HG03039 (cell line): ENCODE results near the gene GGNBP2.
"Not testable (repeated sequence)": the region's sequence is repeated elsewhere in the genome, so short reads cannot be mapped to it uniquely, and the experiment has no call there.

Experiments used
- ATAC-seq: cut with Tn5 transposase; IDR thresholded peaks from one replicate; pipeline ENCODE4 v1.9.1; 2021; ENCODE audit warnings: mild to moderate bottlenecking, moderate library complexity; ENCODE audit not compliant: unreplicated experiment

GGNBP2 gene

GRCh38 chr17:36600465-36600864 lies 55.7 kb downstream of the GGNBP2 start:
- ATAC-seq, result no peak

GRCh38 chr17:36600936-36601302 lies 56.2 kb downstream of the GGNBP2 start:
- no peak for ATAC-seq

- ATAC-seq, result peak; percentile 85
Observed at GRCh38 chr17:36601303-36602029, 56.7 kb downstream of the GGNBP2 start, which contains the start of gene MRM1. Gene MRM1, plus strand, starts transcription at chr17:36601583. Its CDS starts 228 bp downstream, at chr17:36601811.

DNA sequence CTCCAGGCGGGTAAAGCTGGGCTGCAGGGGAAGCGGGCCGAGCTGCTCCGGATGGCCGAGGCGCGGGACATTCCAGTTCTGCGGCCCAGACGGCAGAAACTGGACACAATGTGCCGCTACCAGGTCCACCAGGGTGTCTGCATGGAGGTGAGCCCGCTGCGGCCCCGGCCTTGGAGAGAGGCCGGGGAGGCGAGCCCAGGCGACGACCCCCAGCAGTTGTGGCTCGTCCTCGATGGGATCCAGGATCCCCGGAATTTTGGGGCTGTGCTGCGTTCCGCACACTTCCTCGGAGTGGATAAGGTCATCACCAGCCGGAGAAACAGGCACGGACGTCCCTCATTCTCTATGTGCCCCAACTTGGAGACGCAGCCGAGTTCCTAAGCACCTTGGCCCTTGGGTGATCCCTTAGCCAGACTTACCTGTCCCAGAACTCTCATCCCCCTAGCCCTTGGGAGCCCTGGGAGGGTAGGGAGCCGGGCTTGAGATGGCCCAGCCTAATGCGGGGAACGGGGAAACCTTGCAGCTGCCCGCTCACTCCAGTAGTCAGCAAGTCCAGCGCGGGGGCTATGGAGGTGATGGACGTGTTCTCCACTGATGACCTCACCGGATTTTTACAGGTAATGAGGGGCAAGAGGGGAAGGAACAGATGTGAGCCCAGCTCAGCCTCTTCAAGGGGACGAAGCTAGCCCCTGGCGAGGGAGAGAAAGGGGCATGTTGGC lies 57.5 kb downstream of the GGNBP2 start:
- no peak for ATAC-seq

GRCh38 chr17:36602924-36603384 lies 58.2 kb downstream of the GGNBP2 start:
- ATAC-seq, result no peak

DNA sequence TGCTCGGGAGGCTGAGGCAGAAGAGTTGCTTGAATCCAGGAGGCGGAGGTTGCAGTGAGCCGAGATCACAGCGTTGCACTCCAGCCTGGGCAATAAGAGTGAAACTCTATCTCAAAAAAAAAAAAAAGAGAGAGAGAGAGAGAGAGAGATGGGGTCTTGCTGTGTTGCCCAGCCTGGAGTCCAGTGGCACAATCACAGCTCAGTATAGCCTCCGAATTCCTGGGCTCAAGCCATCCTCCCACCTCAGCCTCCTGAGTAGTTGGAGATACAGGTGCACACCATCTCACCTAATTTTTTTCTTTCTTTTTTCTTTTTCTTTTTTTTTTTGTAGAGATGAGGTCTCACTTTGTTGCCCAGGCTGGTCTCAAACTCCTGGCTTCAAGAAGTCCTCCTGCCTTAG lies 60.3 kb downstream of the GGNBP2 start:
- not testable (repeated sequence) for ATAC-seq

GRCh38 chr17:36608280-36608679 lies 63.6 kb downstream of the GGNBP2 start:
- ATAC-seq, result no peak

GRCh38 chr17:36608794-36609497 lies 64.2 kb downstream of the GGNBP2 start:
- no peak for ATAC-seq

DNA sequence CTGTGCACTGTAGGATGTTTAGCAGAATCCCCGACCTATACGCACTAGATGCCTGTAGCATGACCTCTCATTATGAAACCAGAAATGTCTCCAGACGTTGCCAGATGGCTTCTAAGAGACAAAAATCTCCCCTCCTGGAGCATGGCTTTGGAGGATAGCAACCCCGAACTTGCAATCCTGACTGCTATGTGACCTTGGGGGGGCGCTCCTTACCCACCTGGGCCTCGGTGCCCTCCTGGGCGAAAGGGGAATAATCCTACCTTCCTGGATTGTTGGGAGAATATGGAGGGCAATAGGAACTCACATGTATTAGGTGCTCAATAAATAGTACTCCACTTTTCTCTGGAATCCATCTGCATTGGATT lies 64.8 kb downstream of the GGNBP2 start:
- ATAC-seq, result no peak

DNA sequence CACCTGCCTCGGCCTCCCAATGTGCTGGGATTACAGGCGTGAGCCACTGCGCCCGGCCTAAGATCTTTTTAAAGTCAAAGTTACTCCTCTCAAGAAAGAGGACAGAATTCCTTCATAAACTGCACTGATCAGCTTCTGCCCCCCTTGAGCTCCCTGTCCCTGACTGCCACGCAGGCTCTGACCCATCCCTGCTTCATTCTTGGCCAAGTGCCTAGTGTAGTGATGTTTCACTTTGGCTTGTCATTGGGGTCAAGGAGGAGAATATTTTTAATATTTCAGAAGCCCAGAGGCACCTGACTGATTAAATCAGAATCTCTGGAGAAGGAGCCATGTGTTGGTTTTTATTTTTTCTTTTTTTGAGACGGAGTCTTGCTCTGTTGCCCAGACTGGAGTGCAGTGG lies 65.8 kb downstream of the GGNBP2 start:
- no peak for ATAC-seq

GRCh38 chr17:36611345-36612072 lies 66.8 kb downstream of the GGNBP2 start:
- no peak for ATAC-seq

GRCh38 chr17:36612323-36612722 lies 67.6 kb downstream of the GGNBP2 start:
- ATAC-seq, result no peak

- no peak for ATAC-seq
Observed at GRCh38 chr17:36613155-36613554, 68.4 kb downstream of the GGNBP2 start.

DNA sequence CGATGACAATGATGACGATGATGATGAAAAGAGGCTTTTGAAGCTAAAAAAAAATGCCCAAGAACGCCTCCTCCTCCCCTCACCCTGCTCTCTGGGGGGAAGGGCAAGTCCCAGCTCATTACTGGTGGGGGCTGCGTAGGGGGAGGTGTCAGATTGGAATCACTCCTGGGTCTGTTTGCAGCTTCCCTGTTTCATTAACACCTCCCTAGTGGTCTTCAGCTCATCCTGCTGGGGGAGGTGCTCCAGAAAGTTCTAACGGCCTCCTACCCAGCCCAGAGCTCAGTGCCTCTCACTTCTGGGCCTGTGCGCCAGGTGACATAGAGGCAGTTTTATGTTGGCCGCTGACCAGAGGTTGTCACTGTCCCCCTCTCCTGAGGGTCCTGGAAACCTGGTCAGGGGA lies 69.4 kb downstream of the GGNBP2 start:
- no peak for ATAC-seq

- ATAC-seq, result no peak
Observed at GRCh38 chr17:36614933-36615332, 70.2 kb downstream of the GGNBP2 start.

- no peak for ATAC-seq
Observed at GRCh38 chr17:36616061-36617029, 71.6 kb downstream of the GGNBP2 start.

GRCh38 chr17:36617773-36618172 lies 73.1 kb downstream of the GGNBP2 start:
- no peak for ATAC-seq

DNA sequence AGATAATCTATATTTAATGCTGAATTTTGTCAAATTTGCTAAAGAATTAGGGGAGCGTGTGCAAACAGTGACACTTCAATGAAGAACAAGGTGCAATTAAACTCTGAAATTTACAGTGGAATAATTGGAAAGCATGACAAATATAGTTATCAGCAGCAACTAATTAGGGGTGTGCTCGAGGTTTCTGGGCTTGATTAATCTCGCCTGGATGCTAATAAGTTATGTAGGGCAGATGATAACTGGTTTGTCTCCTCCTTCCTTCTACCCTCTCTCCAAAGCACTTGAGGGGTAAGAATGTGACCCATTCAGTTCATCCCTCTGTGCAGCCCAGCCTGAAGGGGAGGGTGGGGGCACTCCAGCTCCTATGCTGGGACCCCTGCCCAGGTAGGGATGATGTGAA lies 78.6 kb downstream of the GGNBP2 start:
- no peak for ATAC-seq

DNA sequence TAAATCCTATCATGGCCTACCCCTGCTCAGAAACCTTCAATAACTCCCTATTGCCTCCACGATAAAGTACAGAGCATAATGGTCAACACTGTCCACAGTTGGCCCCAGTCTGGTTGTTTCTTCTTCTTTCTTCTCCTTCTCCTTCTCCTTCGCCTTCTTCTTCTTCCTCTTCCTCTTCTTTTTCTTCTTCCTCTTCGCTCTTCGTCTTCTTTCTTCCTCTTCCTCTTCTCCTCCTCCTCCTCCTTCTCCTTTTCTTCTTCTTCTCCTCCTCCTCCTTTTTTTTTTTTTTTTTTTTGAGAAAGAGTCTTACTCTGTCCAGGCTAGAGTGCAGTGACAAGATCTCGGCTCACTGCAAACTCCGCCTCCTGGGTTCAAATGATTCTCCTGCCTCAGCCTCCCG lies 80.5 kb downstream of the GGNBP2 start:
- ATAC-seq, result no peak

- no peak for ATAC-seq
Observed at GRCh38 chr17:36627101-36627500, 82.4 kb downstream of the GGNBP2 start.
